IPS-NIHi7 (cell line): Measurements from ENCODE around the gene NUB1.
A peak's percentile ranks its signal among the peaks of the same experiment; 100 is the strongest.

ENCODE experiments used
- DNase-seq: peaks from one replicate; pipeline ENCODE4 v3.0.0; 2012; ENCODE audit warnings: mixed read lengths; ENCODE audit errors: extremely low spot score

The NUB1 gene

GRCh38 chr7:151345576-151346469 lies 4.2 kb downstream of the NUB1 start:
- no peak for DNase-seq

- no peak for DNase-seq
These were observed 4.8 kb downstream of the NUB1 start for GRCh38 chr7:151346470-151346769.

GRCh38 chr7:151347200-151347599 lies 5.6 kb downstream of the NUB1 start:
- DNase-seq = no peak

GRCh38 chr7:151348970-151349369 lies 7.4 kb downstream of the NUB1 start:
- DNase-seq = no peak

GRCh38 chr7:151349507-151349853 lies 7.9 kb downstream of the NUB1 start:
- DNase-seq = no peak

- peak; percentile 66 for DNase-seq
These were observed 9.4 kb downstream of the NUB1 start for GRCh38 chr7:151351027-151351426.

- DNase-seq = no peak
These were observed 10.4 kb downstream of the NUB1 start for GRCh38 chr7:151351967-151352366.

GRCh38 chr7:151352512-151352911 lies 10.9 kb downstream of the NUB1 start:
- DNase-seq = no peak

- no peak for DNase-seq
These were observed 19.8 kb downstream of the NUB1 start for GRCh38 chr7:151361193-151361959.

- DNase-seq = no peak
These were observed 21.6 kb downstream of the NUB1 start for GRCh38 chr7:151363182-151363581.

GRCh38 chr7:151366166-151366879 lies 24.7 kb downstream of the NUB1 start:
- DNase-seq = no peak

GRCh38 chr7:151366880-151367222 lies 25.2 kb downstream of the NUB1 start:
- no peak for DNase-seq

- no peak for DNase-seq
These were observed 25.7 kb downstream of the NUB1 start for GRCh38 chr7:151367284-151367683.

GRCh38 chr7:151368136-151368571 lies 26.5 kb downstream of the NUB1 start:
- peak; percentile 93 for DNase-seq

- DNase-seq = no peak
These were observed 29.7 kb downstream of the NUB1 start for GRCh38 chr7:151371266-151371665.

GRCh38 chr7:151372612-151373265 lies 31.1 kb downstream of the NUB1 start:
- peak; percentile 53 for DNase-seq

GRCh38 chr7:151373599-151373998 lies 32.0 kb downstream of the NUB1 start:
- no peak for DNase-seq

- DNase-seq = no peak
These were observed 32.5 kb downstream of the NUB1 start for GRCh38 chr7:151374139-151374538.

- DNase-seq = no peak
These were observed 33.1 kb downstream of the NUB1 start for GRCh38 chr7:151374726-151375125.

GRCh38 chr7:151375530-151376217 lies 34.1 kb downstream of the NUB1 start:
- no peak for DNase-seq

GRCh38 chr7:151376218-151376902 lies 34.7 kb downstream of the NUB1 start:
- no peak for DNase-seq
